Stimulated activated CD4-positive, alpha-beta T cell treated with anti-CD3 and anti-CD28 coated beads, Interleukin-2, amount 100 ng/mL, for 48 hours (primary cell): Measurements from ENCODE around the gene NUDT17.
A peak's percentile ranks its signal among the peaks of the same experiment; 100 is the strongest.

ENCODE experiments used
- DNase-seq, 2 donors: peaks; one replicate each; pipeline ENCODE4 v3.0.0-alpha.2; 2020

Gene NUDT17

GRCh38 chr1:145849356-145850160 lies 4.1 kb downstream of the NUDT17 start:
- no peak for DNase-seq

GRCh38 chr1:145855426-145855948 lies 10.1 kb downstream of the NUDT17 start:
- DNase-seq, result no peak

- DNase-seq, result no peak
Measured at GRCh38 chr1:145857170-145857569, 11.7 kb downstream of the NUDT17 start.

GRCh38 chr1:145858238-145858900 lies 12.9 kb downstream of the NUDT17 start:
- DNase-seq, result peak; percentile 36 to 43

- peak; percentile 79 to 83 for DNase-seq
Measured at GRCh38 chr1:145858901-145859490, 13.6 kb downstream of the NUDT17 start, which contains the start of gene PIAS3. TSS of gene PIAS3 (minus strand) at chr1:145859081. CDS start at chr1:145858990, 91 bp downstream.

GRCh38 chr1:145859491-145860023 lies 14.1 kb downstream of the NUDT17 start:
- DNase-seq, result peak; percentile 64 to 71

GRCh38 chr1:145863282-145864018 lies 18.0 kb downstream of the NUDT17 start:
- DNase-seq, result no peak

GRCh38 chr1:145868232-145868631 lies 22.8 kb downstream of the NUDT17 start:
- DNase-seq, result no peak

GRCh38 chr1:145871994-145872924 lies 26.8 kb downstream of the NUDT17 start:
- DNase-seq, result peak; percentile 28 to 30

- no peak for DNase-seq
Measured at GRCh38 chr1:145874646-145875045, 29.2 kb downstream of the NUDT17 start.

GRCh38 chr1:145877923-145878486 lies 32.6 kb downstream of the NUDT17 start:
- DNase-seq, result no peak

- no peak for DNase-seq
Measured at GRCh38 chr1:145878724-145879123, 33.3 kb downstream of the NUDT17 start.

- no peak for DNase-seq
Measured at GRCh38 chr1:145879775-145880174, 34.3 kb downstream of the NUDT17 start.

- no peak for DNase-seq
Measured at GRCh38 chr1:145884675-145885074, 39.2 kb downstream of the NUDT17 start.

GRCh38 chr1:145885738-145886287 lies 40.4 kb downstream of the NUDT17 start, which contains the start of gene ANKRD35:
TSS of gene ANKRD35 (minus strand) at chr1:145885866. CDS start at chr1:145885758, 108 bp downstream.
- DNase-seq, result peak; percentile 79 to 83

GRCh38 chr1:145886390-145886789 lies 41.0 kb downstream of the NUDT17 start:
- no peak for DNase-seq

GRCh38 chr1:145886816-145887215 lies 41.4 kb downstream of the NUDT17 start:
- DNase-seq, result no peak

- DNase-seq, result no peak
Measured at GRCh38 chr1:145887631-145888030, 42.2 kb downstream of the NUDT17 start.

- no peak for DNase-seq
Measured at GRCh38 chr1:145889722-145890121, 44.3 kb downstream of the NUDT17 start.

- DNase-seq, result no peak
Measured at GRCh38 chr1:145891143-145891542, 45.7 kb downstream of the NUDT17 start.
